ENCODE data around the gene NKAPL. TPM values are rescaled to one million over a fixed set of nuclear protein-coding genes. Genes with fewer than 3 reads are reported as not detected.
"Not testable (repeated sequence)": the region's sequence is repeated elsewhere in the genome, so short reads cannot be mapped to it uniquely, and the experiment has no call there.

The NKAPL gene
- total and polyA plus RNA-seq, 2 donors (not counting 3 experiments of a cell fraction or from before 2014, with no cell fraction given), result 0.72 to 1.1 TPM

DNA sequence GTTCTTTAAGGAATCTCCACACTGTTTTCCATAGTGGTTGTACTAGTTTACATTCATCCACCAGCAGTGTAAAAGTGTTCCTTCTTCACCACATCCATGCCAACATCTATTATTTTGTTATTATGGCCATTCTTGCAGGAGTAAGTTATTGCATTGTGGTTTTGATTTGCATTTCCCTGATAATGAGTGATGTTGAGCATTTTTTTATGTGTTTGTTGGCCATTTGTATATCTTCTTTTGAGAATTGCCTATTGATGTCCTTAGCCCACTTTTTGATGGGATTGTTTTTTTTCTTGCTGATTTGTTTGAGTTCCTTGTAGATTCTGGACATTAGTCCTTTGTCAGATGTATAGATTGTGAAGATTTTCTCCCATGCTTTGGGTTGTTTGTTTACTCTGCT, 47.3 kb downstream of the NKAPL start:
- CTCF ChIA-PET; H2AFZ ChIP-seq (ENCODE audit: low read depth, low read length); FAIRE-seq; dilution Hi-C loops (cut with MboI; ENCODE audit: extremely low pct_ligation_motif_present, low sequenced_read_pairs); H3K9me1 ChIP-seq (replicated peaks; ENCODE audit: control insufficient read depth, extremely low read depth, insufficient read depth, low read length); DNase-seq (ENCODE audit: low read depth, low spot score); intact Hi-C loops (cut with micrococcal nuclease); H3K36me3 ChIP-seq (ENCODE audit: control insufficient read depth in 2 of 2, extremely low read depth in 1 of 2, insufficient read depth in 2 of 2, low read length in 2 of 2); BruUV-seq (replicated peaks); POLR2A ChIA-PET; H3K27me3 ChIP-seq (ENCODE audit: control insufficient read depth in 2 of 2, insufficient read depth in 2 of 2, low read length in 2 of 2); H4K20me1 ChIP-seq (replicated peaks; ENCODE audit: control insufficient read depth, extremely low read depth, insufficient read depth, low read length); H3K9ac ChIP-seq (replicated peaks; ENCODE audit: extremely low read depth, insufficient read depth, low read length); H3K9me3 ChIP-seq (replicated peaks; ENCODE audit: control insufficient read depth, insufficient read depth, low read length); H3K4me1 ChIP-seq (ENCODE audit: control insufficient read depth, extremely low read depth, insufficient read depth, low read length); H3K4me2 ChIP-seq (ENCODE audit: insufficient read depth, low read length); H3K79me2 ChIP-seq (ENCODE audit: control insufficient read depth, insufficient read depth, low read length); H3K4me3 ChIP-seq (replicated peaks in 1 of 3; ENCODE audit: insufficient read depth in 1 of 3, low read depth in 1 of 3, low read length in 3 of 3); H3K27ac ChIP-seq (ENCODE audit: insufficient read depth, low read depth, low read length): not testable (repeated sequence)

Other genes starting within 250 kb of the NKAPL start
- gene ZNF165, start 178.7 kb upstream of the NKAPL start, total RNA-seq, result 0.27 and 0.30 TPM in 2 replicates
- 0.03 and 0.11 TPM in 2 replicates for gene ZNF165, start 178.7 kb upstream of the NKAPL start, polyA plus RNA-seq
- gene ZSCAN16, start 134.7 kb upstream of the NKAPL start, total RNA-seq, result 7.7 and 8.9 TPM in 2 replicates
- 3.7 and 4.9 TPM in 2 replicates for gene ZSCAN16, start 134.7 kb upstream of the NKAPL start, polyA plus RNA-seq
- gene ZKSCAN8, start 117.4 kb upstream of the NKAPL start, total RNA-seq, result 19.7 and 21.2 TPM in 2 replicates
- 6.6 and 9.4 TPM in 2 replicates for gene ZKSCAN8, start 117.4 kb upstream of the NKAPL start, polyA plus RNA-seq
- 18.0 and 18.6 TPM in 2 replicates for gene ZSCAN9, start 34.0 kb upstream of the NKAPL start, total RNA-seq
- gene ZSCAN9, start 34.0 kb upstream of the NKAPL start, polyA plus RNA-seq, result 10.5 and 11.7 TPM in 2 replicates
- gene ZKSCAN4, start 7.0 kb upstream of the NKAPL start, total RNA-seq, result 3.6 and 4.1 TPM in 2 replicates
- gene ZKSCAN4, start 7.0 kb upstream of the NKAPL start, polyA plus RNA-seq, result 1.0 and 1.3 TPM in 2 replicates
- 12.7 and 14.1 TPM in 2 replicates for gene ZSCAN26, start 7.8 kb downstream of the NKAPL start, total RNA-seq
- 11.2 and 12.8 TPM in 2 replicates for gene ZSCAN26, start 7.8 kb downstream of the NKAPL start, polyA plus RNA-seq
- gene PGBD1, start 22.3 kb downstream of the NKAPL start, total RNA-seq, result 9.6 and 10.1 TPM in 2 replicates
- gene PGBD1, start 22.3 kb downstream of the NKAPL start, polyA plus RNA-seq, result 3.4 and 4.2 TPM in 2 replicates
- 19.5 and 23.0 TPM in 2 replicates for gene ZSCAN31, start 76.9 kb downstream of the NKAPL start, total RNA-seq
- gene ZSCAN31, start 76.9 kb downstream of the NKAPL start, polyA plus RNA-seq, result 11.0 and 12.9 TPM in 2 replicates
- 4.9 and 6.9 TPM in 2 replicates for gene ZKSCAN3, start 90.7 kb downstream of the NKAPL start, total RNA-seq
- 2.5 and 2.7 TPM in 2 replicates for gene ZKSCAN3, start 90.7 kb downstream of the NKAPL start, polyA plus RNA-seq
- 4.2 and 4.4 TPM in 2 replicates for gene ZSCAN12, start 140.4 kb downstream of the NKAPL start, total RNA-seq
- gene ZSCAN12, start 140.4 kb downstream of the NKAPL start, polyA plus RNA-seq, result 1.1 and 1.3 TPM in 2 replicates
- gene ZSCAN23, start 184.2 kb downstream of the NKAPL start, total RNA-seq, result 1.6 and 1.7 TPM in 2 replicates
- gene ZSCAN23, start 184.2 kb downstream of the NKAPL start, polyA plus RNA-seq, result 0.28 and 0.53 TPM in 2 replicates